Psoas muscle (tissue), 8 donors: ENCODE data around the gene PIANP. TPM values are rescaled to one million over a fixed set of nuclear protein-coding genes. Genes with fewer than 3 reads are reported as not detected.

ENCODE experiments used
- ATAC-seq, 4 donors: fragments of 200-7000 bp; cut with Tn5 transposase; one replicate each; pipeline ENCODE4 v1.9.1; 2020; ENCODE audit warnings: moderate library complexity in 3 of 4, mild to moderate bottlenecking in 2 of 4
- DNase-seq, 2 donors: peaks; one replicate each; pipeline ENCODE4 v3.0.0-alpha.2; 2020
- H3K27ac ChIP-seq: fragments of 200-600 bp; one replicate; pipeline ENCODE4 v1.8.0; 2022
- H3K27me3 ChIP-seq, 3 donors: fragments of 200-600 bp in 1 of 3; one replicate each; pipeline versions ENCODE4 v1.6.1 to v1.8.0; 2013 to 2022; ENCODE audit warnings: low read length in 2 of 3, mild to moderate bottlenecking in 2 of 3, moderate library complexity in 1 of 3; ENCODE audit not compliant: insufficient read depth in 3 of 3
- H3K36me3 ChIP-seq, 2 donors: fragments of 200-600 bp in 1 of 2; one replicate each; pipeline versions ENCODE4 v1.6.1 to v1.8.0; 2013 to 2022; ENCODE audit warnings: low read depth in 1 of 2, mild to moderate bottlenecking in 1 of 2, moderate library complexity in 1 of 2; ENCODE audit not compliant: insufficient read depth in 1 of 2
- H3K4me1 ChIP-seq: fragments of 200-600 bp; one replicate; pipeline ENCODE4 v1.8.0; 2022
- H3K4me3 ChIP-seq: fragments of 200-600 bp; one replicate; pipeline ENCODE4 v1.8.0; 2022; ENCODE audit warnings: mild to moderate bottlenecking
- H3K9me3 ChIP-seq: fragments of 200-600 bp; one replicate; pipeline ENCODE4 v1.8.0; 2022
- WGBS, 3 donors: extraction: QIAGEN DNeasy Blood & Tissue Kit; methylation state at CpG; one replicate each; pipeline versions ENCODE4 v1.1.6 to v1.1.7; 2013; 5-methylcytosine and 5-hydroxymethylcytosine counted together
- intact Hi-C, 2 donors: fragments of 100-400 bp; cut with DNase I; formaldehyde crosslinking; loops; one replicate each; pipeline versions ENCODE4 v1.11.0 to v1.14.2; 2022
- polyA plus RNA-seq, 3 donors: library from polyadenylated mRNA; stranded (reverse); fragments of 200-250 nt; gene quantifications; one replicate each; pipeline ENCODE4 v1.2.3, GENCODE V29; 2013
- total RNA-seq, 4 donors: library from RNA; stranded (reverse); fragmentation: NEBNext Ultra II Directional in 2 of 4; extraction: Animal tissue kit (Norgen Biotek cat#: 25700) in 2 of 4; gene quantifications; one replicate each; pipeline versions ENCODE4 v1.2.1 to v1.2.4, GENCODE V29; 2021 to 2023
- TF ChIP-seq, protein P1 (sequence below): fragments of 200-600 bp; IDR thresholded peaks from one replicate; pipeline ENCODE4 v1.8.0; 2022; ENCODE audit warnings: antibody characterized with exemption
- donor health status: healthy with polysubstance abuse.
- donor health status: DM: no; HTN: no; CAD: no; lungs with moderate emphysema.
- donor health status: Bipolar disorder and iron deficiency.
- donor health status: healthy.
- donor health status: DM: yes; HTN: yes; CAD: no.
- donor health status: DM: no; HTN: no; CAD: no.
- donor health status: DM: no; HTN: no; CAD: no.
- donor health status: DM: yes; HTN: yes; CAD: no.

The PIANP gene
- total and polyA plus RNA-seq, 7 donors = 0.10 to 0.21 (median 0.17) TPM; not detected in 2

DNA sequence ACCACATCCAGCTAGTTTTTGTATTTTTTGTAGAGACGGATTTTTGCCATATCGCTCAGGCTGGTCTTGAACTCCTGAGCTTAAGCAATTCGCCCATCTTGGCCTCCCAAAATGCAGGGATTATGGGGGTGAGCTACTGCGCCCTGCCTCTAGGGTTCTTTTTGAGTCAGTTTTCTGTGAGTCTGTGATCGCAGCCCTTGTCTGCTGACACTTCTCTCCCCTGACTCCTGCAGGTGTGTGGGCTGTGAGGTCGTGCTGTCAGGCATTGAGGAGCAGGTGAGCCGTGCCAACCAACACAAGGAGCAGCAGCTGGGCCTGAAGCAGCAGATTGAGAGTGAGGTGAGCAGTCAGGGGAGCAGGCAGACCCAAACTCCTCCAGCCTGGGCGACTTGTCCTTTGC lies 29.6 kb upstream of the PIANP start:
- ATAC-seq (no peak), DNase-seq (no peak)
- Histone ChIP-seq H3K36me3 (peaks cover 15 to 68% of the 10 kb centered on the region in 2 donors), H3K9me3 (no peaks in the 10 kb centered on the region), H3K4me1 (peaks cover 4% of the 10 kb centered on the region), H3K27ac (no peak overlapping the region), H3K27me3 (no peaks in the 10 kb centered on the region), H3K4me3 (no peak overlapping the region)
- 92 to 94% (median 93%) methylated on average over 8 of the region's 8 CpGs for WGBS, 3 donors
- intact Hi-C loops = no loop called here
- TF ChIP-seq, protein P1, sequence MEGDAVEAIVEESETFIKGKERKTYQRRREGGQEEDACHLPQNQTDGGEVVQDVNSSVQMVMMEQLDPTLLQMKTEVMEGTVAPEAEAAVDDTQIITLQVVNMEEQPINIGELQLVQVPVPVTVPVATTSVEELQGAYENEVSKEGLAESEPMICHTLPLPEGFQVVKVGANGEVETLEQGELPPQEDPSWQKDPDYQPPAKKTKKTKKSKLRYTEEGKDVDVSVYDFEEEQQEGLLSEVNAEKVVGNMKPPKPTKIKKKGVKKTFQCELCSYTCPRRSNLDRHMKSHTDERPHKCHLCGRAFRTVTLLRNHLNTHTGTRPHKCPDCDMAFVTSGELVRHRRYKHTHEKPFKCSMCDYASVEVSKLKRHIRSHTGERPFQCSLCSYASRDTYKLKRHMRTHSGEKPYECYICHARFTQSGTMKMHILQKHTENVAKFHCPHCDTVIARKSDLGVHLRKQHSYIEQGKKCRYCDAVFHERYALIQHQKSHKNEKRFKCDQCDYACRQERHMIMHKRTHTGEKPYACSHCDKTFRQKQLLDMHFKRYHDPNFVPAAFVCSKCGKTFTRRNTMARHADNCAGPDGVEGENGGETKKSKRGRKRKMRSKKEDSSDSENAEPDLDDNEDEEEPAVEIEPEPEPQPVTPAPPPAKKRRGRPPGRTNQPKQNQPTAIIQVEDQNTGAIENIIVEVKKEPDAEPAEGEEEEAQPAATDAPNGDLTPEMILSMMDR = no peak

DNA sequence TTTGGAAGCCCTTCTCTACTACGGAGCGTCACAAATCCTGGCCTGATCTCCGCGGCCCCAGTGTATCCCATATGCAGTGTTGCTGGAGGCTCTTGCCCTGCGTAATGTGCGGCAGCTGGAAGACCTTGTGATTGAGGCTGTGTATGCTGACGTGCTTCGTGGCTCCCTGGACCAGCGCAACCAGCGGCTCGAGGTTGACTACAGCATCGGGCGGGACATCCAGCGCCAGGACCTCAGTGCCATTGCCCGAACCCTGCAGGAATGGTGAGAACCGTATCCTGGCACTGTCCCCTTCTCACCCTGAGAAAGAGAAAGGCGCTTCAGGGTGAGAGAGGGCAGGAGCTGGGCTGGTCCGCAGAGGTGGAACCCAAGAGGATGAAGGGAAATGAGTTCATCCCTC lies 28.6 kb upstream of the PIANP start:
- TF ChIP-seq, protein P1 = no peak
- no peak overlapping the region for H3K27ac ChIP-seq
- H3K27me3 ChIP-seq = no peaks in the 10 kb centered on the region
- H3K4me3 ChIP-seq = no peak overlapping the region
- ATAC-seq = no peak
- WGBS, 3 donors = 93 to 97% (median 94%) methylated on average over 18 of the region's 18 CpGs
- H3K9me3 ChIP-seq = no peaks in the 10 kb centered on the region
- no peak for DNase-seq
- H3K36me3 ChIP-seq = peaks cover 15 to 63% of the 10 kb centered on the region in 2 donors
- intact Hi-C loops = no loop called here
- H3K4me1 ChIP-seq = peaks cover 11% of the 10 kb centered on the region

GRCh38 chr12:6725350-6725749 lies 24.7 kb upstream of the PIANP start:
- Histone ChIP-seq H3K9me3 (no peaks in the 10 kb centered on the region), H3K27me3 (peaks cover 0 to 4% (median 0%) of the 10 kb centered on the region in 3 donors), H3K4me3 (peak overlapping the region; percentile 68), H3K4me1 (peaks cover 11% of the 10 kb centered on the region), H3K27ac (peak overlapping the region; percentile 90), H3K36me3 (peaks cover 7 to 38% of the 10 kb centered on the region in 2 donors)
- 78 to 84% (median 80%) methylated on average over 7 of the region's 7 CpGs for WGBS, 3 donors
- no peak for DNase-seq
- TF ChIP-seq, protein P1 = no peak
- no peak for ATAC-seq
- intact Hi-C loops = no loop called here

DNA sequence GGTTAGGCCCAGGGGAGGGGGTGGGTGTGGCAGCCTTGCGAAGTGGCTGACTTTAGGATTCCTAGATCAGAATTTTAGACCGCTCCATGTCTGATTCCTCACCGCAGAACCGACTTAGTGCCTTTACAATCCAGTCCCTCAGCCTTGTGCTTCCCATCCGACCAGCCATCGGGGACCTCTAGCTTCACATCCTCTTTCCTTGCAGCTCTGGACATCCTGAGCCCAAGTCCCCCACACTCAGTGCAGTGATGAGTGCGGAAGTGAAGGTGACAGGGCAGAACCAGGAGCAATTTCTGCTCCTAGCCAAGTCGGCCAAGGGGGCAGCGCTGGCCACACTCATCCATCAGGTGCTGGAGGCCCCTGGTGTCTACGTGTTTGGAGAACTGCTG lies 23.8 kb upstream of the PIANP start:
- ATAC-seq (peak; percentile 2 to 23 (median 12)), DNase-seq (no peak)
- Histone ChIP-seq H3K27ac (peak overlapping the region; percentile 90), H3K9me3 (no peaks in the 10 kb centered on the region), H3K36me3 (peaks cover 3 to 29% of the 10 kb centered on the region in 2 donors), H3K4me1 (peaks cover 11% of the 10 kb centered on the region), H3K4me3 (peak overlapping the region; percentile 68), H3K27me3 (peaks cover 0 to 5% (median 0%) of the 10 kb centered on the region in 3 donors)
- TF ChIP-seq, protein P1 = no peak
- intact Hi-C loops = loop anchor here in 1 of 2 donors (5.0 kb wide), 1 partner anchor 37 kb away; the partner anchor contains the start of gene ZNF384
- 9 to 13% (median 9%) methylated on average over 10 of the region's 10 CpGs for WGBS, 3 donors
